NCI-H446 (cell line): Measurements from ENCODE around the gene UNC5B.
A peak's percentile ranks its signal among the peaks of the same experiment; 100 is the strongest.

Experiments used
- DNase-seq, 2 experiments: peaks; one replicate each; lab custom pipeline; 2025; lab: John Stamatoyannopoulos, UW

UNC5B gene

DNA sequence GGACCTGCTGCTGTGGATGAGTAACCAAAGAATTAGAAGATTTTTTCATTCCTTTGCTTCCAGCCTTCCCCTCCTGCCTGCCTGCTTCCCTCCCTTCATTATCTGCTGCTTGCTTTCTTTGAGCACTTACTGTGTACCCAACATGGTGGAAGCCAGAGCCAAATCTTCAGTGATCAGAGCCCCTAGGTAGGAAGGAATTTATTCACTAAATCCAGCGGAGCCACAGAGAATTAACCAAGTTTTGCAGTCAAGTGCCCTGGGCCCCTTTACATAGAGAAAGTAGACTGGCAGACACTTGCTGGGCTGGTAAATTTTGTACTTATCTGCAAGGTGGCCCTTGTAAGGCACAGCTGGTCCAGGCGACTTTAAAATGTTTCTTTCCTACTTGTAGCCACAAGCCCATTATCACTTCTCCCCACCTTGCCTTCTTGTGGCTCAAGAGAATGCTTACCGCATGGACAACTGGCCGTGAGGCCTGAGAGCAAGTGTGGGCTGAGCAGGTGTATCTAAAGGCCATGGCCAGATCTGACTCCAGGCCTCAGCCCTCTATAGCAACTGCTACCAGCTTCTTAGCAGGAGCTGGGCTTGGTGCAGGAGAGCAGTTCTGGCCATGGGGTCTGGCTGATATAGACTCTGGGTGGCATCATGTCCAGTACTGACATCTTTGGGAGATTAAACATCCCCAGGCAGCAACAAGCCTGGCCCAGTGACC lies 11.1 kb downstream of the UNC5B start:
- DNase-seq: no peak

DNA sequence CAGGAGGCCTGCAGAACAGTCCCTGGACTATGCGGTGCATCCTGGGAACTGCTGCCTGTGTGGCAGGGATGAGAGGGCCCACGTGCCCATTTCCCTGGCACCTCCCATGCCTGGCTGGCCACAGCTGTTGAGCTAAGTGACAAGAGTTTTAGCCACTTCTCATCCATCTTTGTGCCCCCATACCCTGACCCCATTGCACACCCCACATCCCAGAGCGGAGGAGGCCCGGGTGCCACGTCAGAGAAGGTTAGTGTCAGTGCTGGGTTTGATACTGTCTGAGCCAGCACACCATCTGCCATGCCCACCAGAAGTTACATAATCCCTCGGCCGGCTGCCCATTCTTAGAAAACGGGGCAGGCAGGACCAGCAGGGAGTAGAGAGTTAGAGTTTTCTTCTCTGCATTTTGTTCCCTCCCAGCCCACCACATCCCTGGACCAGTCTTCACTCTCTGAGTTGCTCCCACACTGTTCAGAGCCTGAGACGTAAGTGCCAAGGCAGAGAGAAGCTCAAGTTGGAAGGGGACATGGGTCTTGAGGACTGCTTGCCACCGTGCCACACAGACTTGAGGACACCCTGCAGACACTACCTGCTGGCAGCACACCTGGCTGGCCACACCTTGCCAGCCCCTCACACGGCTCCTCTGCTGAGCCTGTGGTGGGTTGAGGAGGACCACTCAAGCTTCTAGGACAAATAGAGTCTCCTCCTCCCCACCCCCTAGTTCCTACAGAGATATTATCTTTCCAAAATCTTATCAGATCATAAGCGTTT lies 13.1 kb downstream of the UNC5B start:
- peak; percentile 68 to 78 for DNase-seq

DNA sequence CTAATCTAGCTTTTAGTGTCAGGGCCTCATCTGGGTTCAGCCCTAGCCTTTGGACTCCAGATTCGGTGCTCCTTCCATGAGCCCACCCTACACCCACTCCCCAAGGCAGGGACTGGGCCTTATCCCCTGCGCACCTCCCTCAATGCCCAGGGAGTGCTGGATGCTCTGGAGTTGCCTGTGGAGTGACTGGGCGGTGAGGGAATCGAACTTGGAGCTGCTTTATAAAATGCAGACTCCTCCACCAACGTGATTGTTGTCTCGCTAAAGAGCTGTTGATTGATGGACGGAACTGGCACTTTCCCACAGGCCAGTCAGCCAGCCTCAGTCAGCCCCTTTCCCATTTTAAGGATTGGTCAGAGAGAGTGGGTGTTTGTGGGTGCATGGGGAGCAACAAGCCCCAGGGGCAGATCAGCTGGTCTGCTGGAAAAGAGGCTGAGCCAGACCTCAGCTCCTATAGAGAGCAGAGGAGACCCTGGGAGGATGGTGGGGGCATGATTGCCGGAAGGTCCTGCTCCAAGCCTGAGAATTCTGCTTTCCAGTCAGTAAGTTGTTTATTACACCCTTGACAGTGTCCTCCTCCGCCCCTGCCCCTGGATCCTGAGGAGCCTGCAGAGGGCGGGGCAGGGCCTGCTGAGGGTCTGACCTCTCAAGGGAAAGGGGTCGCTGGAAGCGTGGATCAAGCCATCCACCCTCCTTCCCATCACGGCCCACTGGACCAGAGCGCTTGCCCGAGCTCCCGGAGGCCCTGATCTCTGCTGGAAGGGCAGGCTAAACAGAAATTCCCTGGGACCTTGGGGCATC lies 16.7 kb downstream of the UNC5B start:
- DNase-seq: no peak

DNA sequence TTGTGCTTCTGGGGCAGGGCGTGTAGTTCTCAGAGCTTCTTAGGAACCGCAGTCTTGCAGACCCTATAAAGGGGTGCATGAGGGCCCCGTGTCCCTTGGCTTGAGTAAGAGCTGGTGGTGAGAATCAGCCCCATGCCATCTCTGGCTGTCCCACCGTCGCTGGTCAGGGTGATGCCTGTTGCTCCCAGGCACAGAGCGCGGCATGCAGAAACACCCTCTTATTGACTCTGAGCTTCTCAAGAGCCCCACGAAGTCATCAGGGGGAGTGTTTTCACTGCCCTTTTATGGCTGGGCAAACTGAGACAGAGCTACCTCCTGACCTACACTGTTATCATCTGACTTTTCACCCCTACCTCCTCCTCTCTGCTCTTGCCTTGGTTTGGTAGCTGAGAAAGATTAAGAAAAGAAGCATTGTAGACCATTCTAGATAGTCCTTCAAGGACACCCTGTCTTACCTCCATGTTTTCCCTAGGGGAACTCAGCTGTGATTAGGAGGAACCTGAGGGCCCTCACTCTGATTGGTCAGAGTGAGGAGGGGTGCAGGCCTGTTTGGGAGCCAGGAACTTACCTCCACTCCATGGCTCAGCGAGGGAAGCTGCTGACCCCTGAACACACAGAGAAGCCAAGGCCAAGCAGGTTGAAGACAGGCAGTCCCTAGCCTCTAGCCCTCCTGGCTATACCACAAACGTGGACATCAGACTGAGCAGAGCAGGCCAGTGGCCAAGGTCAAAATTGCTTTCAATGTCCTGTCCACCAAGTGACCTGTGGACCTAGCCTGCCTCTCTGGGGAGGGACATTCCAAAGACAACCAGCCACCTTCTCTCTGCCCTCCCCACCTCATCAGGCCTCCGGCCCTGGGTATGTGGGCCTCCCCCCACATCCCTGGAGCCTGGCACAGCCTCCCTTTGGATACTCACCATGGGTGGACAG lies 17.6 kb downstream of the UNC5B start:
- no peak for DNase-seq

DNA sequence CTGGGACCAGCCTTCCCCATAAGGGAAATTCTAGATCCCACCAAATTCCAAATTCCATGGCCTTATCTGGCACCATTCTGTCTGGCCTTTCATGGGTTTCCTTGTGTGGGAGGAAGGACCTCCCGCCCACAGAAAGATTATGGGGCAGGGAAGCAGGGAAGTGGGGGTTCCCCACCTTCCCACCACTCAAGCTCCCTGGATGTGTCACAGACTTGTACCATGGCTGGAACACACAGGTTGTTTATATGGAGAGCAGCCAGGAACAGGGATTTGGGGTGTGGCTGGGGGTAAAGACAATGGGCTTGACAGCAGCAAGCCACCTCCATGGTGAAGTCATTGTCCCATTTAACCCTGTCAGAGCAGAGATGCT lies 18.3 kb downstream of the UNC5B start:
- DNase-seq: no peak

DNA sequence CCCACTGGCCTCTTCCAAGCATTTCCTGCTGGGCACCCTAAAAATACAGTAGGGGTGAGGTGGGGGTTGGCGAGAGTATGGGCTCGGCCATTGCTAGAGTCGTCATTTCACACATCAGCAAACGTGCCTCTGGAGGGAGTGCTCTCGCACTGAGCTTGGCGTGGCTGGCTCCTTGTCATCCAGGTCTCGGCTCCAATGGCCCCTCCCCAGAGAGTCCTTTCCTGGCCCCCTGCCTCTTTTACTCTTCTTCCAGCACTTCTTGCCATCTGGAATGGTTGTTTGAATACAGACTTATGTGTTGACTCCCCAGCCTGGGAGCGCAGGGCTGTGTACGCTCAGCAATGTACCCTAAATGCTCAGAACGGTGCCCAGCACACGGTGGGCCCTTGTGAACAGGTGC lies 18.8 kb downstream of the UNC5B start:
- peak; percentile 32 to 81 for DNase-seq

DNA sequence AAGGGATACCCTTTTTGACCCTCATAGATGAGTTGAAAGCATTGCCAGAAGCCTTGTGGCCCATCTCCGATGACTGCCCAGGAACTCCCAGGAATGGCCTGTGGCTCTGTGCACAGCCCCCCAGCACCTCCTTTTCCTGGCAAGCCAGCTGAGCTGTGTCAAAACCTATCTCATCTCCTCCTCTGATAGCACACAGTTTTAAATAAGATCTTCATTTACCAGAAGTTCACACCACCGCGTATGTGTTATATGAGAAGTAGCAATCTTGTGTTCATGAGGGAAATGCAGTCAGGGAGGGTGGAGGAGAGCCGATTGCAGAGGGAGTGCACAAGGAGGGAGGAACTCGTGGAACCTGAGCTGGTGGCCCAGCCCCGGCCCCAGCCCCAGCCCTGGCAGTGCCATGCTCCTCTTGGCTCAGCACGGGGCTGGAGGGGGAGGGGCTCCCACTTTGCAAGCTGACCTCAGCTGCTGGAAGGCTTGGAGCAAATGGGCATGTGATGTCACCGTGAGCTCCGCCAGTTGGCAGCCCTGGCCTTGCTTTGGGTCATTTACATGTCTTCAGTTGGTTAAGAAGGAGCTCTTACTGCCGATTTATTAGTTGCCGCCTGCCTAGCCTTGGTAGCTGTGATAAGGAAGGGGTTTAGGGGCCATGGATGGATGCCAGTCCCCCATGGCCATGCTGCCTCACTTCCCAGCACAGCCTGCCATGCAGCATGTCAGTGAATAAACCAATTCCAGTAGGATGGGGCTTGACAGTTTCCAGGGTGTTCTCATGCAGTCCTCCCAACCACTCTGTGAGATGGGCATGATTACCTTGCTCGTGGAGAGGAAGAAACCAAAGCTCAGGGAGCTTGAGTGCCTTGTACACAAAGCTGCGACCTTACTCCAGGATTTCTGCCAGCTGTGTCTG lies 20.0 kb downstream of the UNC5B start:
- peak; percentile 73 to 91 for DNase-seq

DNA sequence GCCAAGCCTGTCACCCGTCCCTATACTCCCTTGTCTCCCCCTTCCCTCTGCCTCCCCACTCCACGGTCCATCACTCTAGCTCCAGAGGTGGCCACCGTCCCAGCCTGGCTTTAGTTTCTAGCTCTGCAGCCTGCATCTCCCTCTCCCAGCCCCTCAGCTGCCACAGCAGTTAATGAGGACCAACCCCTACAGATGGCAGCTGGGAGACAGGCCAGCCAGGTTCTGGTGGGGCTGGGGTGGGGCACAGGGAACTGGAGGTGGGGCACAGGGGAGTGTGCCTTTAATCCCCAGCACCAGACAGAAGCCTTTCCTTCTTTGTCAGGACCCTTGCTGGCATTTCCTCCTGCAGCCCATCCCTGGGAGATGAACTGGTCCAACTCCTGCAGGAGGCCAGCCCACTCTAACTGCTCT lies 21.1 kb downstream of the UNC5B start:
- DNase-seq: peak in 1 of 2 experiments; percentile 61

DNA sequence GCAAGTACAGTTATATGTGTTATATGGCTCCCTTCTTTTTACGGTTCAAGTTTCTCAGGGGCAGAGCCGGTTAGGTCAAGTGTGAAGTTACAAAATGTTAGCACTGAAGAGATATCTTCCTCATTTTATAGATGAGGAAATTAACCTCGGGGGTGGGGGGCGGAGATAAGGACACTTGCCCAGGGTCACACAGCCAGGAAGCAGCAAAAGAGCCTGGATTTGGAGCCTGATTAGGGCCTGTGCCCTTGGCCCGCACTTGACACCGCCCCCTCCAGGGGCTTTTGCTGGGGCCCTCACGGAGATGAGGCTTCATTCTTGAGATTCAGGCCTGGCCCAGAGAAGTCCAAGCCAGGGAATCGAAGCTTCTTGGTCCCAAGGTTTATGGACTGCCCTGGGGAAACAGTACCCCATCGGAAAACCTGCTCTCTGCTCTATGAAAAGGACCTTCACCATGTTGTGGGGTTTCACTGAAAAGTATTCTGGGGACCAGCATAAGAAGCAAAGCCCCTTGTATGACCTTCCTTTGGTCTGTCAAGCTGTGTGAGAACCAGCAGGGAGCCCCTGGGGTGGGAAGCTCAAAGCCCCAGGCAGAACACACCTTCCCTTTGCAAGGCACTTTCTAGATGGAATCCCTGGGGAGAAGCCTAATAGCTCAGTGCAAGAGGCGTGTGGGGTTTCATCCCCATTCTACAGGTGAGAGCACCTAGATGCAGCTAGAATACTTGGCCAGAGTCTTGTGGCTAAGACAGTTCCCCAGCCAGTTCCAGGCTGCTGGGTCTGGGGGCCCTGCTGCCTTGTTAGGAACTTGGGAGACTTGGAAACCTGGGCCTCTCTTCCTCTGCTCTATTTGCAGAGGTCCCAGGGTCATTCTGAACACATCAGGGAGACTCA lies 21.9 kb downstream of the UNC5B start:
- no peak for DNase-seq

DNA sequence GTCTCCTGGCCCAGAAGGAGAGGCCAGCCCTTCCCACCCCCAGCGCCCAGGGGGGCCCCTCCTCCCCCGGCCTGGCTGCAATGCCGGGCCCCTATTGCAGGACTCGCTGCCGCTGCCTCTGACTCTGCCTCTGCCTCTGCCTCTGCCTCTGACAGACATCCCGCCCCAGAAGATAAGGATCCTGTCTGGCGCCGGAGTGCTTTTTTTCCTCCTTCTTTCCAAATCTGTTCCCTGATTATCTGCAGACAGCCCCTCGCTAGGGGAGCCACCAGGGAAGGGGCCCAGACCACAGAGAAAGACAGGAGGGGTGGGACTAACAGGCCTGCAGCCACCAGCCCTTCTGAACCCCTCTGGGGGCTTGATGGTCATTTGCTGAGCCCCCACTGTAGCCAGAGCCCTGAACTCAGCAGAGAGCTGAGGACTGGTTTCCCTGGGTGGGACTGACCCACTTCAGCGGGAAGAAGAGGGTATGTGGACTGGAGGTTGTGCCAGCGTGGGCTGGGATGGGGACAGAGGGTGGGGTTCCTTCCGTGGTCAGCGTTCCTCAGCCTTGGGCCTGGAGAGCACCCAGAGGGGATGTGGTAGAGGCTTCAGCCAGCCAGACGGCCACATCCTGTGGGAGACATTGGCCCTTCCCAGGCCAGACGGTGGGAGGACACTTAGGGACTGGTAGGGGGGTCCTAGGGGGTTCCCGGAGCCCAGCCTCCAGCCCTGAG lies 22.8 kb downstream of the UNC5B start:
- no peak for DNase-seq

DNA sequence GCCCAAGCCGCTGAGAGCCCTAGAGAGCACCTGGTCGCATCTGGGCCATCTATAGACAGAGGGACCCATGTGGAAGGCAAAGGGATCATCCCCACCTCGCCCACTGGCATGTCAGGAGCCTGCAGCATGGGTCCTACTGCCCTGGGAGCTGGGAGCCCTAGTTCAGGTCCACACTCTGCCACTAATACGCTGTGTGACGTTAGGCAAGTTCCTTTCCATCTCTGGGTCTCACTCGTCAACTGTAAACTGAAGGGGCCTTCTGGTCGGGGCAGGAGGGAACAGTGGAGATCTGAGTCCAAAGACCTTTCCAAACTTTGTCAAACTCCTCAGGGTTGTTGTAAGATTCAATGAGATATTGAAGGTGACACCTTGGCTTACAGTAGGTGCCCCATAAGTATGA lies 23.4 kb downstream of the UNC5B start:
- DNase-seq: no peak

DNA sequence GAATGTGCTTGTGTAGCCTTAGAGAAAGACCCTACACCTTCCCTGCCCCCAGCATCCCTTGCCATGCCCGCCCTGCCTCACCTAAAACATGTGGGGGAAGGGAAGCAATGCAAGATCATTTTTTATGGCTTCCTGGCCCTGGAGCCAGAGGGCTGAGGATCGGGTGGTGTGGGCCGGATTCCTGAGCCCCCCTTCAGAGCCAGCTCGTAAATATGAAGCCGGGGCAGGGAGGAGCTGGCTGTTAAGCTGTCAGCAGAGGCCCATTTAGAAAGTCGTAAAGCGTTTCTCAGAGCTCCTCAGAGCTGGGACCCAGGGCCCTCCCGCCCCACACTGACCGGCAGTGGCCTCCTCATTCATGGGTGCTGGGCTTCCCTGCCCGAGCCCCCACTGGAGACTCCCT lies 23.9 kb downstream of the UNC5B start:
- no peak for DNase-seq

DNA sequence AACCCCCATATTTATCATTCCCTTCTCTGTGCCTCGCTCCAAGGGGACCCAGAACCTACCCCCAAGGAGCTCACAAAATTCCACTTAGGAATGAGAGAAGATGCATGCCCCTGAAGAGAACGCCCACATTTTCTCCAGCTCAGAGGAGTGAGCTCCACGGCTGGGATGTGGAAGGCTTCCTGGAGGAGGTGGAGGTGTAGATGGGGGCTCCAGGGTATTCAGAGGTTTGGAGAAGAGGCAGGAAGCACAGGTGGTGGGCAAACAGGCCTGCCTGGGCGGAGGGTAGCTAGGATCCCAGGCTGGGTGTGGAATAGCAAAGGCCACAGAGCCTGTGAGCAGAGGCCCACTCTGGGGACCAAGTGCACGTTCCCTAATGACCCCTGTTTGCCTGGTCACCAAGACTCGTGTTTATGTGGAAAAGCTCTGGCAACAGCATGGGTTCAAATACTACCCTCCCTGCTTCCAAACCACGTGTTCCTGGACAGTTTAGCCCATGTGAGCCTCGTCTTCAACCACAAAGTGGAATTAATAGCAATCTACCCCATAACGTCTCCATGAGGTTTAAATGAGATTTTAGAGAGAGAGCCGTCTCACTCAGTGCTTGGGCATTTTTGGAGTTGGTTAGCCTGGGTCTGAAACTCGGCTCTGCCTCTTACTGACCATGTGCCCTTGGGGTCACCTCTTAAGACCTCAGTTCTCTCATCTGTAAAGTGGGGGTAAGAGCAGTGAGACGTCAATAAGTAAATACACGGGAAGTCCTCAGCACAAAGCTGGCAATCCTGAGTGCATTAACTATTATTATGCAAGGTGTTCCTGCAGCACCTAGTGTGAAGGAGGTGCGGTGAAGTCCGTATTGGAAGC lies 24.7 kb downstream of the UNC5B start:
- DNase-seq: no peak

DNA sequence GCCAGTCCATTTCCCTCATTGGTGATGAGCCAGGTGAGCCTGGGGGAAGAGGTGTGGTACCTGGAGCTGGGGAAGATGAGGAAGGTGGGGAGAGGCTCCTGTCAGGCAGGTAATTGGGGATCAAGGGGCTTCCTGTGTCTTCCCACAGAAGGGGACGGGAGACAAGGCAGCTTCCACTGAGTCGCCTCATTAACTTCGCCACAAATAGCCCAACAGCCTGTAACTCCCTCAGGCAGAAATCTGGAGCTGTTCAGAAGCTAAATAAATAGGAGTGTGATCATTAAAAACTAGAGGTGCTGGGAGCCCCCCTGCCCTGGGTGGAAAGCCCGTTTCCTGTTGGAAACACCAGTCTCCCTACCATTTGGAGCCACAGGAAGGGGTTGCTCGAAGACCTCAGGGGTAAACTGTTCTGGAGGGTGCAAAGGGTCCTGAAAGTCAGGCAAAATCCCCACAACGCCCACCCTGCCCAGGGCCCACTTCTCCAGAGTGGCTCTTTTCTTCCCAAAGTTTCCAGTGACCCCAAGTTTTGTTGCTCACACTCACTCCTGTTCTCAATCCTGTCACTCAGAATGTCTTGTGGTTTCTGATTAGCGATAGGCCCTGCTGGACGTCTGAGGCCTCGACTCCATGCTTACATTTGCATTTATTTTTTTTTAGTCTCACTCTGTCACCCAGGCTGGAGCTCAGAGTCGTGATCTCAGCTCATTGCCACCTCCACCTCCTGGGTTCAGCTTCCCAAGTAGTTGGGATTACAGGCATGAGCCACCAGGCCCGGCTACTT lies 25.7 kb downstream of the UNC5B start:
- no peak for DNase-seq

DNA sequence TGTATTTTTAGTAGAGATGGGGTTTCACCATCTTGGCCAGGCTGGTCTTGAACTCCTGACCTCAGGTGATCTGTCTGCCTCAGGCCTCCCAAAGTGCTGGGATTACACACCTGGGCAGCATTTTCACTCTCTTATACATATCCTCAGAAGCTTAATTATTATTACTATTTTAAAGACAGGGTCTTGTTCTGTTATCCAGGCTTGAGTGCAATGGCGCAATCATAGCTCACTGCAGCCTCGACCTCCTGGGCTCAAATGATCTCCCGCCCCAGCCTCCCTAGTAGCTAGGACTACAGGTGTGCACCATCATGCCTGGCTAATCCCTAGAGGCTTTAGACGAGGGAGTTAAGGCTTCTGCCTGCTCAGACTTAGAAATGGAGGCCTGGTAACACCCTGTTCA lies 26.3 kb downstream of the UNC5B start:
- no peak for DNase-seq

DNA sequence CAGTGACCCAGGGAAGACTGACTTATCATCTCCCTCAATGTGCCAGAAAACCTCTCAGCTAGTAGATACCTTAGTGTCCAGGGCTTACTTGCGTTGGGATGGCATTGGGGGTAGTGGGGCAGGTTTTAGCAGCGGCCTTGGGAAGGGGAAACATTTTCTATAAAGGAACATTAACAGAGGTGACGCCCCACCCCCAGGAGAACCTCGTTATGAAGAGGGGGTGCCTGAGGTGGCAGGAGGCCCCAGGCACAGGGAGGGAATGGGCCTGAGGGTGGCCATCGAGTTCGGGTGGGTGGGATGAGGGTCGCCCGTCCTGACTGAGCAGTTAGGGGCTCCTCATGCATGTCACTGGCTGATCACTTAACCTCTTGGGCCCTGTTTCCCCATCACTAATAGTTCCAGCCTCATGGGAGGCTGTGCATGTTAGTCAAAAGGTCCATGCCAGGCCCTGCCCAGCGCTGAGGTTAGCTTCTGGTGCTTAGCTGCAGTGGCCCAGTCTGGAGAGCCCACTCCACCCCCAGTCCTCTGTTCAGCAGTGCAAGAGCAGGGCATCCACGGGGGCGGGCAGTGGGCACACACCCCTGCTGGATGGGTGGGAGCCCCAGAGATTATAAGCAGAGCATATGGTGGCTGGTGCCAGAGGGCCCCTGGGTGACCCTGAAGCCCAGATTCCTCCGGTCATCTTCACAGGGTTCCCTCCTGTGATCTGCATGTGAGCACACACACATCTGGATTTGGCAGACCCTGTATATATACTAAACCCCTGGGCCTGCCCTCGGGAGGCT lies 27.0 kb downstream of the UNC5B start:
- no peak for DNase-seq
